Measurements from ENCODE around the gene TBX15.

The TBX15 gene

DNA sequence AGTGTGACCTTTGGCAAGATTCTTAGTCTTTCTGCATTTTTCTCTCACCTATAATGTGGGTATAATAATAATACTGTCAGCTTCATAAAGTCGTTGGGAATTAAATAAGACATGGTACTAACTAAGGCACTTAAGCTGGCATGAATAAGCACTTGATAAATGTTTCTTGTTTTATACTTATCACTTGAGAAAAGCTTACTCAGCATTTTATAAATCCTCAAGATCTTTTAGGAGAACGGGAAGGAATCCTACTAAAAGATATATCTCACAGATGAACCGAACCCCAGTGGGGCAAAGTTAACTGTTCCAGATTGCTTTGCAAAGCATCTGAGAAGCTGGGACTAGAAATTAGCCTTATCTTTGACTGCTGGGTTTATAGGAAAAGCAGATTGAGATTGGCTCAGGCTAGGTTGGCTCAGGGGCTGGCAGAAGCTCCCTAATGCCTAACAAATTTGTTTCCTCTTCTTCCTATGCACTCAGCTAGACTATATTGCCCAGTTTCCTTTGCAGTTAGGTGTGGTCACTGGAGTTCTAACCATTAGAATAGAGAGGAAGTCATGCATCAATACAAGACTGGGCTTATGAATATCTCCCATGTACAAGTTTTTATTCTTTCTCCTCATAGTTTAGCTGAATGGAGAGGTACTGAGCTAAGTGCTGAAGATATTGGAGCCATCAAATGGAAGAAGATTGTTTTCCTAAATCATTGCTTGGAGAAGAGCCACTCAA, 110.3 kb downstream of the TBX15 start:
- H3K27ac ChIP-seq (ENCODE audit: low read length), result no peak overlapping the region
- no peaks in the 10 kb centered on the region for H3K9me3 ChIP-seq (replicated peaks; ENCODE audit: insufficient read depth, low read length)
- H3K4me3 ChIP-seq (ENCODE audit: low read length), result no peak overlapping the region
- H3K36me3 ChIP-seq (replicated peaks; ENCODE audit: insufficient read depth, low read length), result no peaks in the 10 kb centered on the region
- DNase-seq, result no peak
- no peak overlapping the region for H3K9ac ChIP-seq (ENCODE audit: low read length)
- H3K27me3 ChIP-seq (replicated peaks; ENCODE audit: insufficient read depth, low read length), result no peaks in the 10 kb centered on the region
- H3K9me2 ChIP-seq (replicated peaks; ENCODE audit: insufficient read depth, low read length), result no peaks in the 10 kb centered on the region
- TF ChIP-seq, protein P1, sequence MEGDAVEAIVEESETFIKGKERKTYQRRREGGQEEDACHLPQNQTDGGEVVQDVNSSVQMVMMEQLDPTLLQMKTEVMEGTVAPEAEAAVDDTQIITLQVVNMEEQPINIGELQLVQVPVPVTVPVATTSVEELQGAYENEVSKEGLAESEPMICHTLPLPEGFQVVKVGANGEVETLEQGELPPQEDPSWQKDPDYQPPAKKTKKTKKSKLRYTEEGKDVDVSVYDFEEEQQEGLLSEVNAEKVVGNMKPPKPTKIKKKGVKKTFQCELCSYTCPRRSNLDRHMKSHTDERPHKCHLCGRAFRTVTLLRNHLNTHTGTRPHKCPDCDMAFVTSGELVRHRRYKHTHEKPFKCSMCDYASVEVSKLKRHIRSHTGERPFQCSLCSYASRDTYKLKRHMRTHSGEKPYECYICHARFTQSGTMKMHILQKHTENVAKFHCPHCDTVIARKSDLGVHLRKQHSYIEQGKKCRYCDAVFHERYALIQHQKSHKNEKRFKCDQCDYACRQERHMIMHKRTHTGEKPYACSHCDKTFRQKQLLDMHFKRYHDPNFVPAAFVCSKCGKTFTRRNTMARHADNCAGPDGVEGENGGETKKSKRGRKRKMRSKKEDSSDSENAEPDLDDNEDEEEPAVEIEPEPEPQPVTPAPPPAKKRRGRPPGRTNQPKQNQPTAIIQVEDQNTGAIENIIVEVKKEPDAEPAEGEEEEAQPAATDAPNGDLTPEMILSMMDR (IDR thresholded peaks at IDR 0.05; ENCODE audit: low read length), result no peak
- TF ChIP-seq EZH2phosphoT487 (IDR thresholded peaks at IDR 0.05; ENCODE audit: low read length), result no peak
- no peak for TF ChIP-seq EZH2 (optimal IDR thresholded peaks at IDR 0.05; ENCODE audit: low read depth, low read length)
- no peak overlapping the region for H2AFZ ChIP-seq (ENCODE audit: low read length)
- no peak overlapping the region for H3K4me2 ChIP-seq (ENCODE audit: low read depth, low read length)
- H3F3A ChIP-seq (ENCODE audit: insufficient read depth, low read length), result no peaks in the 10 kb centered on the region
- no peaks in the 10 kb centered on the region for H4K20me1 ChIP-seq (ENCODE audit: insufficient read depth, low read length)
- H3K4me1 ChIP-seq (ENCODE audit: low read length), result no peaks in the 10 kb centered on the region
- H3K79me2 ChIP-seq (ENCODE audit: low read length), result no peaks in the 10 kb centered on the region

DNA sequence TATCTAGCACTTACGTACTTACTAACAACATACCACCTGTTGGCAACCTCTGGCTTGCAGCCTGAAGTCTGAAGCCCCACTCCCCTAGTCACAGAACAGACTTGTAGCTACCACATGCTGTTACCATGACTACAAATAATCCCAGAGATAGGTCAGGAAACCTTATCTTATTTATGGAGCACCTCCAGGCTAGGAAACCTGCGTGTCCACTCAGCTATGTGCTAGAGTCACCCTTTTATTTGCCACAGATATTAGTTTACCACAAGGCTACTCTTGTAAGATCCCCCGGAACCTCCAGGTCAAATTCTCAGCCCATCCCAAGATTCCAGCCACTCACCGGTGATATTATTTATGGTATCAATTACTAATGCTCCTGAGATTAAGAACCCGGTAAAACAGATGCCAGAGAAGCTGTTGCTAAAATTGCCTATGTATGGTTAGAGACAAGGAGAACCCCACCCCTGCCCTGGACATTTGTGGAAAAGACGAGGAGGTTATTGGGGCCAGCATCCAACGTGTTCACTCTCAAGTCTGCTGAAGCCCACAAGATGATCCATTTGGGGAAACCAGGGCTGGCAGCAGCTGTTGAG, 116.5 kb downstream of the TBX15 start:
- no peaks in the 10 kb centered on the region for H3K79me2 ChIP-seq (ENCODE audit: low read length)
- no peaks in the 10 kb centered on the region for H4K20me1 ChIP-seq (ENCODE audit: insufficient read depth, low read length)
- no peak overlapping the region for H2AFZ ChIP-seq (ENCODE audit: low read length)
- no peaks in the 10 kb centered on the region for H3K9me3 ChIP-seq (replicated peaks; ENCODE audit: insufficient read depth, low read length)
- H3K27me3 ChIP-seq (replicated peaks; ENCODE audit: insufficient read depth, low read length), result no peaks in the 10 kb centered on the region
- no peak overlapping the region for H3K27ac ChIP-seq (ENCODE audit: low read length)
- H3K9me2 ChIP-seq (replicated peaks; ENCODE audit: insufficient read depth, low read length), result no peaks in the 10 kb centered on the region
- no peaks in the 10 kb centered on the region for H3F3A ChIP-seq (ENCODE audit: insufficient read depth, low read length)
- no peaks in the 10 kb centered on the region for H3K4me1 ChIP-seq (ENCODE audit: low read length)
- no peak overlapping the region for H3K9ac ChIP-seq (ENCODE audit: low read length)
- no peaks in the 10 kb centered on the region for H3K36me3 ChIP-seq (replicated peaks; ENCODE audit: insufficient read depth, low read length)
- H3K4me2 ChIP-seq (ENCODE audit: low read depth, low read length), result no peak overlapping the region
- H3K4me3 ChIP-seq (ENCODE audit: low read length), result no peak overlapping the region
- TF ChIP-seq EZH2phosphoT487 (IDR thresholded peaks at IDR 0.05; ENCODE audit: low read length) (no peak), EZH2 (optimal IDR thresholded peaks at IDR 0.05; ENCODE audit: low read depth, low read length) (no peak)
- TF ChIP-seq, protein P1 (IDR thresholded peaks at IDR 0.05; ENCODE audit: low read length), result no peak
- no peak for DNase-seq

DNA sequence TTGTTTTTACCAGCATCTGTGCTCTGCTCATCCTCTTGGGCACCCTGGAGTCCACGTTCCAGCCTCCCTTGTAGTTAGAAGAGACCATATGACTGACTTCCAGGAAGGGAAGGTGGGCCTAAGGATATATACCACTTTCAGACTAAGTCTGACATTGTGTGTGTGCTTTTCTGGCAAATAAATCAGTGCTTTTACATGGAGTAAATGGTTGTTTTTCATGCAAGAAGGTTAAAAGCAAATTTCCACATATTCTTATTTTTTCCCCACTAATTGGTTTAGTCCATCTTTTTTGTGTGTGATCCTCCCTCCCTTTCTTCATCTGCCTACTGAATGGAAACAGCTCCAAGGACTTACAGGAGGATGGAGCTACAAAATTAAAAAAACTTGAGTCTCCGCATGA, 119.8 kb downstream of the TBX15 start:
- H3K9me3 ChIP-seq (replicated peaks; ENCODE audit: insufficient read depth, low read length), result no peaks in the 10 kb centered on the region
- no peak overlapping the region for H3K4me2 ChIP-seq (ENCODE audit: low read depth, low read length)
- no peaks in the 10 kb centered on the region for H3F3A ChIP-seq (ENCODE audit: insufficient read depth, low read length)
- H3K9ac ChIP-seq (ENCODE audit: low read length), result no peak overlapping the region
- no peak for DNase-seq
- no peak overlapping the region for H3K27ac ChIP-seq (ENCODE audit: low read length)
- no peak overlapping the region for H2AFZ ChIP-seq (ENCODE audit: low read length)
- no peaks in the 10 kb centered on the region for H4K20me1 ChIP-seq (ENCODE audit: insufficient read depth, low read length)
- no peaks in the 10 kb centered on the region for H3K36me3 ChIP-seq (replicated peaks; ENCODE audit: insufficient read depth, low read length)
- no peaks in the 10 kb centered on the region for H3K27me3 ChIP-seq (replicated peaks; ENCODE audit: insufficient read depth, low read length)
- no peaks in the 10 kb centered on the region for H3K79me2 ChIP-seq (ENCODE audit: low read length)
- H3K9me2 ChIP-seq (replicated peaks; ENCODE audit: insufficient read depth, low read length), result no peaks in the 10 kb centered on the region
- H3K4me1 ChIP-seq (ENCODE audit: low read length), result no peaks in the 10 kb centered on the region
- TF ChIP-seq, protein P1 (IDR thresholded peaks at IDR 0.05; ENCODE audit: low read length), result no peak
- TF ChIP-seq EZH2 (optimal IDR thresholded peaks at IDR 0.05; ENCODE audit: low read depth, low read length), result no peak
- no peak for TF ChIP-seq EZH2phosphoT487 (IDR thresholded peaks at IDR 0.05; ENCODE audit: low read length)
- H3K4me3 ChIP-seq (ENCODE audit: low read length), result no peak overlapping the region
